KOPT-K1 (cell line): Measurements from ENCODE around the gene SCML1.
A peak's percentile ranks its signal among the peaks of the same experiment; 100 is the strongest.

Source experiments
- H3K27ac ChIP-seq: fragments of 200-600 bp; sonication (generic); 2 replicates; pipeline ENCODE4 v1.5.1; 2016; ENCODE audit warnings: antibody characterized with exemption, mild to moderate bottlenecking, low read depth, low read length; ENCODE audit not compliant: poor library complexity, severe bottlenecking
- H3K36me3 ChIP-seq: fragments of 200-600 bp; sonication (generic); 2 replicates; pipeline ENCODE4 v1.5.1; 2017; ENCODE audit warnings: antibody characterized with exemption, mild to moderate bottlenecking, low read length, moderate library complexity; ENCODE audit not compliant: insufficient read depth
- H3K9me3 ChIP-seq: fragments of 200-600 bp; sonication (generic); 2 replicates; pipeline ENCODE4 v1.5.1; 2017; ENCODE audit warnings: antibody characterized with exemption, low read length, mild to moderate bottlenecking; ENCODE audit not compliant: insufficient read depth, poor library complexity, severe bottlenecking

Gene SCML1

GRCh38 chrX:17736856-17737709, at the start of gene SCML1:
TSS of gene SCML1 (plus strand) at chrX:17737493. CDS start at chrX:17744187, 6,694 bp downstream.
- no peaks in the 10 kb centered on the region for H3K36me3 ChIP-seq
- peak within 1 kb of the TSS; percentile 72 for H3K27ac ChIP-seq
- H3K9me3 ChIP-seq = no peaks in the 10 kb centered on the region

GRCh38 chrX:17687648-17688047, 49.6 kb upstream of the SCML1 start:
- Histone ChIP-seq H3K9me3 (no peaks in the 10 kb centered on the region), H3K36me3 (no peaks in the 10 kb centered on the region), H3K27ac (no peak overlapping the region)

GRCh38 chrX:17689971-17690409, 47.3 kb upstream of the SCML1 start:
- Histone ChIP-seq H3K9me3 (no peaks in the 10 kb centered on the region), H3K27ac (no peak overlapping the region), H3K36me3 (no peaks in the 10 kb centered on the region)

GRCh38 chrX:17692709-17693346, 44.5 kb upstream of the SCML1 start:
- Histone ChIP-seq H3K27ac (no peak overlapping the region), H3K9me3 (no peaks in the 10 kb centered on the region)

GRCh38 chrX:17697191-17697590, 40.1 kb upstream of the SCML1 start:
- Histone ChIP-seq H3K36me3 (no peaks in the 10 kb centered on the region), H3K9me3 (no peaks in the 10 kb centered on the region)

More at GRCh38 chrX:17692709-17693346, 44.5 kb upstream of the SCML1 start:
- no peaks in the 10 kb centered on the region for H3K36me3 ChIP-seq

GRCh38 chrX:17700976-17701375, 36.3 kb upstream of the SCML1 start:
- H3K27ac ChIP-seq = no peak overlapping the region
- H3K9me3 ChIP-seq = no peaks in the 10 kb centered on the region
- H3K36me3 ChIP-seq = no peaks in the 10 kb centered on the region

More at GRCh38 chrX:17697191-17697590, 40.1 kb upstream of the SCML1 start:
- H3K27ac ChIP-seq = no peak overlapping the region

- Histone ChIP-seq H3K27ac (no peak overlapping the region), H3K9me3 (no peaks in the 10 kb centered on the region), H3K36me3 (no peaks in the 10 kb centered on the region)
Observed at GRCh38 chrX:17703201-17703600, 34.1 kb upstream of the SCML1 start.

- no peak overlapping the region for H3K27ac ChIP-seq
- no peaks in the 10 kb centered on the region for H3K36me3 ChIP-seq
- no peaks in the 10 kb centered on the region for H3K9me3 ChIP-seq
Observed at GRCh38 chrX:17705211-17705610, 32.1 kb upstream of the SCML1 start.

GRCh38 chrX:17706676-17707075, 30.6 kb upstream of the SCML1 start:
- H3K9me3 ChIP-seq = no peaks in the 10 kb centered on the region
- no peak overlapping the region for H3K27ac ChIP-seq
- no peaks in the 10 kb centered on the region for H3K36me3 ChIP-seq

GRCh38 chrX:17707731-17708130, 29.6 kb upstream of the SCML1 start:
- Histone ChIP-seq H3K36me3 (no peaks in the 10 kb centered on the region), H3K9me3 (no peaks in the 10 kb centered on the region), H3K27ac (no peak overlapping the region)

- H3K36me3 ChIP-seq = no peaks in the 10 kb centered on the region
- H3K27ac ChIP-seq = no peak overlapping the region
- no peaks in the 10 kb centered on the region for H3K9me3 ChIP-seq
Observed at GRCh38 chrX:17710871-17711301, 26.4 kb upstream of the SCML1 start.

GRCh38 chrX:17713288-17713687, 24.0 kb upstream of the SCML1 start:
- Histone ChIP-seq H3K9me3 (no peaks in the 10 kb centered on the region), H3K36me3 (no peaks in the 10 kb centered on the region), H3K27ac (no peak overlapping the region)

GRCh38 chrX:17718649-17719165, 18.6 kb upstream of the SCML1 start:
- no peak overlapping the region for H3K27ac ChIP-seq
- no peaks in the 10 kb centered on the region for H3K36me3 ChIP-seq
- no peaks in the 10 kb centered on the region for H3K9me3 ChIP-seq

- H3K36me3 ChIP-seq = no peaks in the 10 kb centered on the region
- no peak overlapping the region for H3K27ac ChIP-seq
- H3K9me3 ChIP-seq = no peaks in the 10 kb centered on the region
Observed at GRCh38 chrX:17719711-17720110, 17.6 kb upstream of the SCML1 start.

GRCh38 chrX:17721715-17722114, 15.6 kb upstream of the SCML1 start:
- Histone ChIP-seq H3K9me3 (no peaks in the 10 kb centered on the region), H3K36me3 (no peaks in the 10 kb centered on the region), H3K27ac (no peak overlapping the region)
